AG04450 (cell line): Measurements from ENCODE around the gene SUMO3. TPM values are rescaled to one million over a fixed set of nuclear protein-coding genes. Genes with fewer than 3 reads are reported as not detected.

Experiments
- CTCF ChIA-PET: fragments of 300-600, 350-600 bp; formaldehyde crosslinking; extraction: SDS; loops from one replicate; lab custom pipeline; 2022; ENCODE audit warnings: antibody characterized with exemption, inconsistent platforms; lab: Charles Lee
- POLR2A ChIA-PET: fragments of 350-600 bp; formaldehyde crosslinking; extraction: SDS; loops from one replicate; lab custom pipeline; 2021; ENCODE audit warnings: antibody characterized with exemption, inconsistent platforms; lab: Yijun Ruan, JAX
- DNase-seq: peaks from one replicate; pipeline ENCODE4 v3.0.0-alpha.2; 2011; ENCODE audit warnings: low read depth, low spot score
- H3K27ac ChIP-seq: one replicate; pipeline ENCODE4 v1.5.1; 2012; ENCODE audit warnings: low read depth, low read length, control low read depth
- H3K27me3 ChIP-seq: one replicate; pipeline ENCODE4 v1.6.0; 2012; ENCODE audit warnings: low read length; ENCODE audit not compliant: control insufficient read depth, insufficient read depth
- H3K4me3 ChIP-seq: 2 replicates; pipeline ENCODE4 v1.5.1; 2011; ENCODE audit warnings: mild to moderate bottlenecking, low read depth, low read length, control low read depth
- H3K9me3 ChIP-seq: 2 replicates; pipeline ENCODE4 v1.5.1; 2012; ENCODE audit warnings: low read length; ENCODE audit not compliant: control insufficient read depth, insufficient read depth
- polyA plus RNA-seq: library from polyadenylated mRNA; depleted of rRNA; stranded (reverse); fragments of >200 nt; gene quantifications from 2 replicates; pipeline ENCODE4 v1.2.3, GENCODE V29; 2011
- TF ChIP-seq, protein P1 (sequence below): IDR thresholded peaks from 2 replicates; pipeline ENCODE4 v1.5.1; 2011; ENCODE audit warnings: low read depth, low read length, control low read depth, inconsistent platforms

Gene SUMO3
- polyA plus RNA-seq, 1 experiment: 134 TPM

DNA sequence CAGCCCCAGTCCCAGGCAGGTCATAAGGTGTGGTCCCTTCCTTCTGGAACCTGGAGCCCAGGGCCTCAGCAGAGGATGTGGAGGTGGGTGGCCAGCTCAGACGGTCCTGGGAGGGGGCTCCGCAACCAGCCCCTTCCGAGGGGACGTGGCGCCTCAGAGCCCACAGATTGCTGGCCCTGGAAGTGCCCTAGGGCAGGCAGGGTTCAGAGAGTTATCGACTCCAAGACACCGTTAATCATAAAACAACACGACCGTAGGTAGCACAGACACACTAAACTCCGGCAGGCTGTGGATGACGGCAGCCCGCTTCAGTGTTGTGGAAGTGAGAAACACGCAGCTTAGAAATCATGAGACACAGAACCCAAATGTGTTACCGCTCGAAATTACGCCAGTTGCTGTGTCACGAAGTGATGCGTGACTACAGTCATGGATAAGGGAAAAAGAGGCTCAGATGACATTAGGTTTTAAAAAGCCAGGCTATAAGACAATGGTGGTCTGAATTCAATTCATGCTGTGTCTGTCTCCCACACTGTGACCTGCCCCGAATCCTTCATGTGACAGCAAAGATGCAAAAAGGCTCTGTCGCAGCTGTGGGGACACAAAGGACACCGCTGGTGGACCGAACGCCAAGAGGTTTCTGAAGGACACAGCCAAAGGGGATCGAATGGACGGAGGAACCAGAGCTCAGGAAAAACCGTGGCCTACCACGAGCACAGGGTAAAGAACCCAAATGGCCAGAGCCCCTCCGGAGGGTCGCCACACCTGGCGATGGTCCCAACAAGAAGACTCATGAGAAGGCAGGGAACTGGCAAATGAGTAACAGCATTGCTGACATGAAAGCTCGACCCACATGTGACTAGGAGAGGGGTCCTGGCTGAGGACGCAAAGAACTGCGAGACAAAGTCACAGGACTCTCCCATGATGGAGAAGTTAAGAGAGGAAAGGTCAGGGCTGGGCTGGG lies 1.7 kb upstream of the SUMO3 start:
- TF ChIP-seq, protein P1, sequence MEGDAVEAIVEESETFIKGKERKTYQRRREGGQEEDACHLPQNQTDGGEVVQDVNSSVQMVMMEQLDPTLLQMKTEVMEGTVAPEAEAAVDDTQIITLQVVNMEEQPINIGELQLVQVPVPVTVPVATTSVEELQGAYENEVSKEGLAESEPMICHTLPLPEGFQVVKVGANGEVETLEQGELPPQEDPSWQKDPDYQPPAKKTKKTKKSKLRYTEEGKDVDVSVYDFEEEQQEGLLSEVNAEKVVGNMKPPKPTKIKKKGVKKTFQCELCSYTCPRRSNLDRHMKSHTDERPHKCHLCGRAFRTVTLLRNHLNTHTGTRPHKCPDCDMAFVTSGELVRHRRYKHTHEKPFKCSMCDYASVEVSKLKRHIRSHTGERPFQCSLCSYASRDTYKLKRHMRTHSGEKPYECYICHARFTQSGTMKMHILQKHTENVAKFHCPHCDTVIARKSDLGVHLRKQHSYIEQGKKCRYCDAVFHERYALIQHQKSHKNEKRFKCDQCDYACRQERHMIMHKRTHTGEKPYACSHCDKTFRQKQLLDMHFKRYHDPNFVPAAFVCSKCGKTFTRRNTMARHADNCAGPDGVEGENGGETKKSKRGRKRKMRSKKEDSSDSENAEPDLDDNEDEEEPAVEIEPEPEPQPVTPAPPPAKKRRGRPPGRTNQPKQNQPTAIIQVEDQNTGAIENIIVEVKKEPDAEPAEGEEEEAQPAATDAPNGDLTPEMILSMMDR: no peak
- peaks cover 39% of the 10 kb centered on the region for H3K9me3 ChIP-seq
- H3K27ac ChIP-seq: no peak overlapping the region
- no peaks in the 10 kb centered on the region for H3K27me3 ChIP-seq
- CTCF ChIA-PET: no interaction called here
- DNase-seq: no peak
- POLR2A ChIA-PET: no interaction called here
- H3K4me3 ChIP-seq: no peak overlapping the region

DNA sequence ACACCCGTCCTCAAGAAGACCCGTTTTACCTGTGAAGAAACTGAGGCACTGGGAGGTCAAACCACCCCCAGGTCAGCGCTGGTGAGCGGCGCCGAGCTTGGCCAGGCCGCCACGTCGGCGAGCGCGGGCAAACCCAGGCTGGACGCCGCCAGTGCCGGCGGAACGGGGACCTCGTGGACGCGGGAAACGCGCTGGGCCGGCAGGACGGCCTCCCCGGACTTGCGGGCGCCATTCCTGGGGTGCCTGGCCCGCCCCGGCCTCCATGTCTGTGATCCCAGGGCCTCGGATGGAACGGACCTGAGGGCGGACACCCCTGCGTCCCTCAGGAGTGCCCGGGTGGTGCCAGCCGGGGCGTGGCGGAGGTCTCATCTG lies 764 bp upstream of the SUMO3 start:
- CTCF ChIA-PET: no interaction called here

DNA sequence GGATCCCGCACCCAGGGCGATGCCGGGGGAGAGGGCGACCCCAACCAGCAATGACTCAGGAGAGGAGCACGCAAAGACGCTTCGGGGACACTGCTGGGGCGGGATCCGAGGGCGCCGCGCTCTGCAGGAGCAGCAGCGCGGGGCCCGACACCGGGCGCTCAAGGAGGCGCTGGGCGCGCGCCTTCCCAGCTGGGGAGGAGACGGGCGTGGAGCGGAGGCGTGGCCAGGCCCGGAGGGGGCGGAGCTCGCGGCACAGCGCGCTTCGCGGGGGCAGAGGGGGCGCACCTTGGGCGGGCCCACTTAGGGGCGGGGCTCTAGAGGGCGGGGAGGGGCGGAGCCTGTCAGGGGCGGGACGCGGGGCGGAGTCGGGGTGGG lies 369 bp downstream of the SUMO3 start:
- no peak overlapping the region for H3K27ac ChIP-seq
- TF ChIP-seq, protein P1: no peak
- CTCF ChIA-PET: interaction anchor here (0.7 kb wide), 1 partner anchor 8 kb away, joined by 3 read pairs; no protein-coding TSS in a partner anchor

More for the DNA sequence above, 764 bp upstream of the SUMO3 start:
- POLR2A ChIA-PET: no interaction called here
- H3K4me3 ChIP-seq: peak overlapping the region; percentile 57
- no peak for DNase-seq
- H3K27me3 ChIP-seq: no peaks in the 10 kb centered on the region
- H3K9me3 ChIP-seq: peaks cover 30% of the 10 kb centered on the region
- no peak overlapping the region for H3K27ac ChIP-seq
- TF ChIP-seq, protein P1: no peak

DNA sequence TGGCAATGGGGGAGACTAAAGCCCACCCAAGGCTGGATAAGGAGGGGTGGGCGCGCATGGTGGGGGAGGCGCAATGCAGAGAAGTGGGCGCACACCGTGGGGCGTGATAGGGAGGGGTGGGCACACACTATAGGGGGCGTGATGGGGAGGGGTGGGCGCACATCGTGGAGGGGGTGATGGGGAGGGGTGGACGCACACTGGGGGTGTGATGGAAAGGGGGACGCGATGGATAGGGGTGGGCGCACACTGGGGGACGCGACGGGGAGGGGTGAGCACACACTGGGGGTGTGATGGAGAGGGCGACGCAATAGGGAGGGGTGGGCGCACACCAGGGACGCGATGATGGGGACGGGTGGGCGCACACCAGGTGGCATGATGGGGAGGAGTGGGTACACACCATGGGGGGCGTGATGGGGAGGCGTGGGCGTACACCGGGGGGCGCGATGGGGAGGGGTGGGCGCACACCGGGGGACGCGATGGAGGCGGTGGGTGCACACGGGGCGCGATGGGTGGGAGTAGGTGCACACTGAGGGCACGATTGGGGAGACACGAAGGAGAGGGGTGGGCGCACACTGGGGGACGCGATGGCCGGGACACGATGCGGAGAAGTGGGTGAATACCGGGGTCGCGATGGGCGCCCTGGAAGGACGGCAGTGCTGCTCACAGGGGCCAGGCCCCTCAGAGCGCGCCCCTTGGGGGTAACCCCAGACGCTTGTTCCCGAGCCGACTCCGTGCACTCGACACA lies 929 bp downstream of the SUMO3 start:
- ChIA-PET POLR2A (interaction anchor here (0.5 to 1.1 kb wide), 5 partner anchors 15 to 425 kb away, joined by 3 to 7 read pairs (median 3); partner anchors contain the start of genes PTTG1IP and UBE2G2), CTCF (no interaction called here)
- TF ChIP-seq, protein P1: no peak
- Histone ChIP-seq H3K4me3 (peak overlapping the region; percentile 78), H3K27me3 (no peaks in the 10 kb centered on the region), H3K9me3 (peaks cover 25% of the 10 kb centered on the region), H3K27ac (no peak overlapping the region)
- DNase-seq: no peak

More for the DNA sequence above, 369 bp downstream of the SUMO3 start:
- DNase-seq: peak; percentile 67
- POLR2A ChIA-PET: interaction anchor here (0.5 to 1.1 kb wide), 5 partner anchors 16 to 425 kb away, joined by 3 to 7 read pairs (median 3); partner anchors contain the start of genes PTTG1IP and UBE2G2
- Histone ChIP-seq H3K27me3 (no peaks in the 10 kb centered on the region), H3K9me3 (peaks cover 28% of the 10 kb centered on the region), H3K4me3 (peak overlapping the region; percentile 78)
